Astrocyte (in vitro differentiated cells and primary cell): Measurements from ENCODE around the gene ICE1. TPM values are rescaled to one million over a fixed set of nuclear protein-coding genes. Genes with fewer than 3 reads are reported as not detected.

Experiments
- DNase-seq: peaks from one replicate; pipeline ENCODE4 v3.0.0-alpha.2; 2010; ENCODE audit warnings: low read depth
- FAIRE-seq: peaks from 2 replicates; lab custom pipeline; 2011; peaks lifted over from hg19 to GRCh38; lab: Jason Lieb, UNC
- H2AFZ ChIP-seq: 2 replicates; pipeline ENCODE4 v1.6.0; 2012; ENCODE audit warnings: low read depth, low read length, inconsistent platforms
- H3K27ac ChIP-seq: 2 replicates; pipeline ENCODE4 v1.5.1; 2011; ENCODE audit warnings: low read depth, low read length, inconsistent platforms
- H3K27me3 ChIP-seq: 2 replicates; pipeline ENCODE4 v1.6.0; 2011; ENCODE audit warnings: low read length, inconsistent platforms; ENCODE audit not compliant: insufficient read depth
- H3K36me3 ChIP-seq: 2 replicates; pipeline ENCODE4 v1.5.1; 2011; ENCODE audit warnings: low read length, inconsistent platforms; ENCODE audit not compliant: insufficient read depth
- H3K4me1 ChIP-seq: 2 replicates; pipeline ENCODE4 v1.5.1; 2011; ENCODE audit warnings: low read length, inconsistent platforms; ENCODE audit not compliant: insufficient read depth
- H3K4me2 ChIP-seq: 2 replicates; pipeline ENCODE4 v1.6.0; 2012; ENCODE audit warnings: low read length, inconsistent platforms
- H3K4me3 ChIP-seq: 2 replicates; pipeline ENCODE4 v1.5.1; 2011; ENCODE audit warnings: low read depth, mild to moderate bottlenecking, low read length, inconsistent platforms; ENCODE audit not compliant: insufficient read depth
- H3K79me2 ChIP-seq: 2 replicates; pipeline ENCODE4 v1.6.0; 2012; ENCODE audit warnings: mild to moderate bottlenecking, low read length, inconsistent platforms; ENCODE audit not compliant: insufficient read depth
- H3K9ac ChIP-seq: 2 replicates; pipeline ENCODE4 v1.6.0; 2012; ENCODE audit warnings: mild to moderate bottlenecking, low read length, inconsistent platforms
- H3K9me3 ChIP-seq: 2 replicates; pipeline ENCODE4 v1.5.1; 2012; ENCODE audit warnings: low read depth, mild to moderate bottlenecking, low read length, inconsistent platforms; ENCODE audit not compliant: insufficient read depth
- H4K20me1 ChIP-seq: 2 replicates; pipeline ENCODE4 v1.6.0; 2012; ENCODE audit warnings: low read length, inconsistent platforms; ENCODE audit not compliant: insufficient read depth
- H3K27ac Mint-ChIP-seq: one replicate; pipeline ENCODE4 v1.8.0; 2021; ENCODE audit warnings: mild to moderate bottlenecking, mixed read lengths; ENCODE audit not compliant: unreplicated experiment
- H3K27me3 Mint-ChIP-seq: one replicate; pipeline ENCODE4 v1.8.0; 2021; ENCODE audit warnings: low read depth, mixed read lengths; ENCODE audit not compliant: unreplicated experiment
- H3K36me3 Mint-ChIP-seq: one replicate; pipeline ENCODE4 v1.8.0; 2021; ENCODE audit warnings: low read depth, mixed read lengths; ENCODE audit not compliant: unreplicated experiment
- H3K4me1 Mint-ChIP-seq: one replicate; pipeline ENCODE4 v1.8.0; 2021; ENCODE audit warnings: low read depth, mixed read lengths; ENCODE audit not compliant: unreplicated experiment
- H3K4me3 Mint-ChIP-seq: one replicate; pipeline ENCODE4 v1.8.0; 2021; ENCODE audit warnings: mild to moderate bottlenecking, moderate library complexity, mixed read lengths; ENCODE audit not compliant: unreplicated experiment
- H3K9me3 Mint-ChIP-seq: one replicate; pipeline ENCODE4 v1.8.0; 2021; ENCODE audit warnings: mild to moderate bottlenecking, mixed read lengths; ENCODE audit not compliant: unreplicated experiment
- CTCF ChIP-seq: IDR thresholded peaks from 2 replicates; pipeline ENCODE4 v1.5.1; 2011; ENCODE audit warnings: low read depth, mild to moderate bottlenecking, inconsistent platforms, low read length, moderate library complexity; ENCODE audit not compliant: insufficient read depth
- EZH2 ChIP-seq: IDR thresholded peaks from 2 replicates; pipeline ENCODE4 v1.6.1; 2012; ENCODE audit warnings: mild to moderate bottlenecking, low read length, inconsistent platforms; ENCODE audit not compliant: insufficient read depth
- total RNA-seq: library from RNA; stranded (reverse); gene quantifications from 2 replicates; pipeline ENCODE4 v1.2.1, GENCODE V29; 2021

The ICE1 gene
- total RNA-seq, 1 donor from 2014 or later: 40.3 TPM

DNA sequence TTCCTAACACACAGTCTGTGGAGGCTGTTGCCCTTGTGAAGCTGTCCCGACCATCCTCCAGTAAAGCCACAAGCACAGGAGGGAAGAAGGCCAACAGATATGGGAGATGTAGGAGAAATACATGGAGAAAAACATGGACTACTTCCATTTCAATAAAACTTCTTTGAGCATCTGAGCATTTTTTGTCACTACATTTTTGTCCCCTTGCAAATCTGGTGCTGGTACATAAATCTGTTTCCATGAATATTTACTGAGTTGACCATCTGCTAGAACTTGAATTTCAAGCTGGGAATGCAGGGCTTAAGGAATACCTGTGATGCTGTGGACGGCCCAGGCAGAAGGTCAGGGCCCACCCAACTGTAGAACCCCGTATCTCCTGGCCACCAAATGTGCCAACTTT lies 43.9 kb upstream of the ICE1 start:
- Histone ChIP-seq H2AFZ (no peak overlapping the region), H4K20me1 (no peaks in the 10 kb centered on the region), H3K9ac (no peak overlapping the region), H3K4me3 (no peak overlapping the region), H3K27ac (no peak overlapping the region), H3K27me3 (no peaks in the 10 kb centered on the region), H3K36me3 (no peaks in the 10 kb centered on the region), H3K9me3 (no peaks in the 10 kb centered on the region), H3K4me1 (peaks cover 11% of the 10 kb centered on the region), H3K4me2 (no peak overlapping the region), H3K79me2 (no peaks in the 10 kb centered on the region)
- FAIRE-seq (no peak), DNase-seq (no peak)
- no peaks in the 10 kb centered on the region for H3K36me3 Mint-ChIP-seq
- H3K4me3 Mint-ChIP-seq: no peak overlapping the region
- H3K27ac Mint-ChIP-seq: no peak overlapping the region
- no peak for TF ChIP-seq EZH2
- no peak for TF ChIP-seq CTCF
- peaks cover 4% of the 10 kb centered on the region for H3K9me3 Mint-ChIP-seq
- H3K4me1 Mint-ChIP-seq: peaks cover 24% of the 10 kb centered on the region
- peaks cover 3% of the 10 kb centered on the region for H3K27me3 Mint-ChIP-seq

DNA sequence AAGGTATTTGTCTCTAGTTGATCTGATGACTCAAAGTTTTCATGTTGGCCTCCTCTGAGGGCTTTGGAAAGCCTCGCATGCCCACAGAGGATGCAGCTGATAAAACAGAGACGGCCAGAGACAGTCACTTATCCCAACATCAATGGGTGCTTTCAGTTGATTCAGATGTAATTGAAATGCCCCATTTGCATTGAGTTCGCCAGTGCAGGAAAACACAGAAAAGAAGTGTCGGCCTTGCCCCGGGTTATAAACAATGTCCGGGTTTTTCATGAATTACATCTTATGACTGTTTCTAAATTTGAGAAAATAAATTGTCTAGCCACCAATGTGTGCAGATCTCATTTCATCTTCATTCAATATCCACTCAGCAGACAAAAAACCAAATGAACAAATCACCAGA lies 42.2 kb upstream of the ICE1 start:
- DNase-seq (peak; percentile 27), FAIRE-seq (no peak)
- Mint-ChIP-seq H3K4me1 (peaks cover 12% of the 10 kb centered on the region), H3K27ac (no peak overlapping the region), H3K27me3 (peaks cover 3% of the 10 kb centered on the region), H3K4me3 (no peak overlapping the region), H3K36me3 (no peaks in the 10 kb centered on the region), H3K9me3 (peaks cover 4% of the 10 kb centered on the region)
- H3K27me3 ChIP-seq: no peaks in the 10 kb centered on the region
- no peak overlapping the region for H3K9ac ChIP-seq
- no peak overlapping the region for H3K4me3 ChIP-seq
- H3K4me2 ChIP-seq: no peak overlapping the region
- H3K79me2 ChIP-seq: no peaks in the 10 kb centered on the region
- TF ChIP-seq EZH2: no peak
- TF ChIP-seq CTCF: no peak
- no peak overlapping the region for H2AFZ ChIP-seq
- H3K36me3 ChIP-seq: no peaks in the 10 kb centered on the region
- no peak overlapping the region for H3K27ac ChIP-seq
- H4K20me1 ChIP-seq: no peaks in the 10 kb centered on the region
- H3K9me3 ChIP-seq: no peaks in the 10 kb centered on the region
- H3K4me1 ChIP-seq: no peaks in the 10 kb centered on the region

- Histone ChIP-seq H3K9me3 (no peaks in the 10 kb centered on the region), H4K20me1 (no peaks in the 10 kb centered on the region), H3K27ac (no peak overlapping the region), H3K79me2 (no peaks in the 10 kb centered on the region), H3K36me3 (no peaks in the 10 kb centered on the region), H2AFZ (no peak overlapping the region), H3K4me3 (no peak overlapping the region), H3K27me3 (no peaks in the 10 kb centered on the region), H3K4me2 (no peak overlapping the region), H3K9ac (no peak overlapping the region), H3K4me1 (no peaks in the 10 kb centered on the region)
- Mint-ChIP-seq H3K27ac (no peak overlapping the region), H3K9me3 (peaks cover 2% of the 10 kb centered on the region), H3K36me3 (no peaks in the 10 kb centered on the region), H3K27me3 (peaks cover 3% of the 10 kb centered on the region), H3K4me3 (no peak overlapping the region), H3K4me1 (peaks cover 12% of the 10 kb centered on the region)
- no peak for TF ChIP-seq CTCF
- TF ChIP-seq EZH2: no peak
- no peak for FAIRE-seq
- DNase-seq: peak; percentile 43
Observed at GRCh38 chr5:5381310-5381913, 41.1 kb upstream of the ICE1 start.
